ENCODE data around the gene PEX11B. TPM values are rescaled to one million over a fixed set of nuclear protein-coding genes. Genes with fewer than 3 reads are reported as not detected.

Gene PEX11B
- total RNA-seq, result 10 to 100 TPM; 34.1 to 35.4 TPM

GRCh38 chr1:145918144-145918991, at the start of gene PEX11B:
TSS of gene PEX11B (minus strand) at chr1:145918717. CDS start at chr1:145918688, 29 bp downstream.

GRCh38 chr1:145964328-145965118, 46.0 kb upstream of the PEX11B start, which contains the start of the genes ANKRD34A and POLR3GL:
TSS of gene ANKRD34A (minus strand) at chr1:145964575. CDS start at chr1:145961759, 2,816 bp downstream.
TSS of gene POLR3GL (plus strand) at chr1:145964690. CDS start at chr1:145974866, 10,176 bp downstream.

GRCh38 chr1:145957443-145958319, 39.2 kb upstream of the PEX11B start, which contains the start of gene LIX1L:
TSS of gene LIX1L (minus strand) at chr1:145958017. CDS start at chr1:145957927, 90 bp downstream.

GRCh38 chr1:145927063-145927886, 8.8 kb upstream of the PEX11B start, which contains the start of gene RBM8A:
TSS of gene RBM8A (minus strand) at chr1:145927484. CDS start at chr1:145927426, 58 bp downstream.

GRCh38 chr1:145885738-145886287, 32.7 kb downstream of the PEX11B start, which contains the start of gene ANKRD35:
TSS of gene ANKRD35 (minus strand) at chr1:145885866. CDS start at chr1:145885758, 108 bp downstream.

Other genes with a start within 250 kb of the PEX11B start
- under 1 TPM; 0.25 to 0.29 TPM for gene PDZK1, start 211.3 kb downstream of the PEX11B start, total RNA-seq
- under 1 TPM in 1 of 2 experiments, not detected in 1; 0.10 TPM for gene CD160, start 199.2 kb downstream of the PEX11B start, total RNA-seq
- gene RNF115, start 94.6 kb downstream of the PEX11B start, total RNA-seq, result 10 to 100 TPM; 14.3 to 15.6 TPM
- gene POLR3C, start 94.5 kb downstream of the PEX11B start, total RNA-seq, result 10 to 100 TPM; 32.3 to 32.5 TPM
- gene NUDT17, start 73.1 kb downstream of the PEX11B start, total RNA-seq, result 1 to 10 TPM; 2.8 to 3.9 TPM
- gene PIAS3, start 59.6 kb downstream of the PEX11B start, total RNA-seq, result 10 to 100 TPM; 15.9 to 16.8 TPM
- gene ANKRD35, start 32.9 kb downstream of the PEX11B start, total RNA-seq, result under 1 TPM in 1 of 2 experiments, not detected in 1; 0.10 TPM
- gene ITGA10, start 8.7 kb downstream of the PEX11B start, total RNA-seq, result 1 to 10 TPM; 1.1 to 1.4 TPM
- gene RBM8A, start 8.8 kb upstream of the PEX11B start, total RNA-seq, result 100 to 1,000 TPM; 162 to 169 TPM
- 10 to 100 TPM; 56.5 TPM for gene LIX1L, start 39.3 kb upstream of the PEX11B start, total RNA-seq
- gene ANKRD34A, start 45.9 kb upstream of the PEX11B start, total RNA-seq, result 1 to 10 TPM; 3.2 to 3.8 TPM
- gene POLR3GL, start 46.0 kb upstream of the PEX11B start, total RNA-seq, result 10 to 100 TPM; 26.8 to 27.8 TPM
- 100 to 1,000 TPM; 461 to 468 TPM for gene TXNIP, start 77.9 kb upstream of the PEX11B start, total RNA-seq
- not detected for gene HJV, start 103.0 kb upstream of the PEX11B start, total RNA-seq
- gene NBPF10, start 226.1 kb upstream of the PEX11B start, total RNA-seq, result 1 to 10 TPM; 2.1 TPM